Nephron (organoid): ENCODE measurements around the gene MTUS2.

Experiments
- H3K27ac Mint-ChIP-seq, 3 experiments: 2 replicates each; pipeline ENCODE4 v1.8.0; 2020; ENCODE audit warnings: mixed read lengths in 3 of 3, mild to moderate bottlenecking in 2 of 3, moderate library complexity in 1 of 3
- H3K27me3 Mint-ChIP-seq: 2 replicates; pipeline ENCODE4 v1.8.0; 2021; ENCODE audit warnings: low read depth, mild to moderate bottlenecking, moderate library complexity, mixed read lengths
- H3K36me3 Mint-ChIP-seq: 2 replicates; pipeline ENCODE4 v1.8.0; 2020; ENCODE audit warnings: low read depth, mixed read lengths
- H3K4me1 Mint-ChIP-seq: 2 replicates; pipeline ENCODE4 v1.8.0; 2020; ENCODE audit warnings: mixed read lengths
- H3K4me3 Mint-ChIP-seq, 3 experiments: 2 replicates each; pipeline ENCODE4 v1.8.0; 2020; ENCODE audit warnings: mild to moderate bottlenecking in 3 of 3, mixed read lengths in 3 of 3, moderate library complexity in 2 of 3
- H3K9me3 Mint-ChIP-seq: 2 replicates; pipeline ENCODE4 v1.8.0; 2020; ENCODE audit warnings: mixed read lengths
- TF ChIP-seq, protein P1 (sequence below), 3 experiments: fragments of 200-600 bp; sonication (generic); IDR thresholded peaks; one replicate each; pipeline ENCODE4 v1.5.0; 2021; ENCODE audit warnings: antibody characterized with exemption in 3 of 3; ENCODE audit not compliant: unreplicated experiment in 3 of 3

MTUS2 gene

DNA sequence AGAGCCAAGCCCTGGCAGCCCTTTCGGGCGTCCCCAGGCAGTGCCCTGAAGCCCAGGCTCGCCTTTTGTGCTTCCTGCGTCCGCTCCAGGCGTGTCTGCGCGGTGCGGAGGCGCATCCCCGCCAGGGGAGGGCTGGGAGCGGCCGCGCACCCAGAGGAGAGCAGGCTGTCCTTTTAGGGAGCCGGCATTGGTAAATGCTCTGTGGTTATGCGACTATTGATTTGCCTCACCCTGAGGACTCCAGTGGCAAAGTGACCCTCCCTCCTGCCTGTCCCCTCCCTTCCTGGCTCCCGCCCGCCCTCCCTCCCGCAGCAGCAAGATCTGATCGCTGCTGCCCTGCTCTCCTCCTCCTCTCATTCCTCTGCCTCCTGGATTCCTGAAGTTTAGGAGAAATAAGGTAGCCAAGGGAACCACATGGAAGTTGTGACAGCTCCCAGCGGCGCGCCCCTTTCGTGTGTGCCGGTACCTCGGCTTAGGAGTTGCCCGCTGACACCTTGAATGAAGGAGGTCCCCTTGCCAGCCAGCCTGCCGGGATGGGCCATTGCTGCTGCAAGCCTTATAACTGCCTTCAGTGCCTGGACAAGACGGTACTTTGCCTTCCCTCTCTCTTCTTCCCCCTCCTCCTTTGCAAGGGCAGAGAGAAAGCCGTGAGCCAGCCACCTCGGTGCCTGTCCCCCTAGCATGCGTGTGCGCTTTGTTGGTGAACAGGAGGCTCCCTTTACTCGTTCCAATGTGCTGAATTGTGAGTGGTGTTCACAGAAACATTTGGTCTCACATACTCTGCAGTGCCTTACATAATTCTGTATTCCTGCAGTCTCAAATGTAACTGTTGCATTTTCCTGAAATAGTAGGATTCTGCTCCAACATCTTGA lies 608.4 kb downstream of the MTUS2 start:
- Mint-ChIP-seq H3K27ac (no peak overlapping the region), H3K9me3 (no peaks in the 10 kb centered on the region), H3K27me3 (peaks cover 65% of the 10 kb centered on the region), H3K36me3 (no peaks in the 10 kb centered on the region), H3K4me1 (peaks cover 8% of the 10 kb centered on the region), H3K4me3 (peak overlapping the region; percentile 83 to 88 (median 84))
- TF ChIP-seq, protein P1, sequence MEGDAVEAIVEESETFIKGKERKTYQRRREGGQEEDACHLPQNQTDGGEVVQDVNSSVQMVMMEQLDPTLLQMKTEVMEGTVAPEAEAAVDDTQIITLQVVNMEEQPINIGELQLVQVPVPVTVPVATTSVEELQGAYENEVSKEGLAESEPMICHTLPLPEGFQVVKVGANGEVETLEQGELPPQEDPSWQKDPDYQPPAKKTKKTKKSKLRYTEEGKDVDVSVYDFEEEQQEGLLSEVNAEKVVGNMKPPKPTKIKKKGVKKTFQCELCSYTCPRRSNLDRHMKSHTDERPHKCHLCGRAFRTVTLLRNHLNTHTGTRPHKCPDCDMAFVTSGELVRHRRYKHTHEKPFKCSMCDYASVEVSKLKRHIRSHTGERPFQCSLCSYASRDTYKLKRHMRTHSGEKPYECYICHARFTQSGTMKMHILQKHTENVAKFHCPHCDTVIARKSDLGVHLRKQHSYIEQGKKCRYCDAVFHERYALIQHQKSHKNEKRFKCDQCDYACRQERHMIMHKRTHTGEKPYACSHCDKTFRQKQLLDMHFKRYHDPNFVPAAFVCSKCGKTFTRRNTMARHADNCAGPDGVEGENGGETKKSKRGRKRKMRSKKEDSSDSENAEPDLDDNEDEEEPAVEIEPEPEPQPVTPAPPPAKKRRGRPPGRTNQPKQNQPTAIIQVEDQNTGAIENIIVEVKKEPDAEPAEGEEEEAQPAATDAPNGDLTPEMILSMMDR (IDR thresholded peaks at IDR 0.05; ENCODE audit: unreplicated experiment in 3 of 3): no peak

DNA sequence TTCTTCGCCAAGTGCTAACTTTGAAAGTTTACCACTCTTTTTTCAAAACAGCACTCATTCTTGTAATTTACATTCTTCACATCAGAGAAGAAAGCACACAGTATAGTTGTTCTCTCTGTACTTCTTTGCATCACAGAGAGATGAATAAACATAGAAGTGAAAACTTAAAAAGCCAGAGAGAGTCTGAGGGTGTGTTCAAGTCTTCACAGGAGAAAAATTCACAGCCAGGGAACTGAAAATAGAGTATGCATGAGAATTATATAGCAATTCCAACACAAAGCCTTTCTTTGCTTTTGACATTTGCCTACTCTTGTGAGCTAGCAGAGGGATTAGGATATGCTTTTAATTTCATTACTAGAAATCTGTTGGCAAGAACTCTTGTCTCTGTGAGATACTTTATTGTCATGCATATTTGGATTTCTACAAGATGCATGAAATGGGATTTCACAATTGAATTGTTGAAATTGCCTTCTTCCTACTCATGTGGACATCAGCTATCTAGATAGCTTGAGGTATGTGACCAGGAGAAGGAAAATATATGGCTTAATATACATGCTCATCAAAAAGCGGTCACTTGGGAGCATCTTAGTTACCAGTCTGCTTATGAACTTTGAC lies 609.3 kb downstream of the MTUS2 start:
- TF ChIP-seq, protein P1 (IDR thresholded peaks at IDR 0.05; ENCODE audit: unreplicated experiment in 3 of 3): no peak
- Mint-ChIP-seq H3K9me3 (no peaks in the 10 kb centered on the region), H3K36me3 (no peaks in the 10 kb centered on the region), H3K27me3 (peaks cover 65% of the 10 kb centered on the region), H3K4me3 (peak overlapping the region; percentile 83 to 88 (median 84)), H3K27ac (no peak overlapping the region), H3K4me1 (peaks cover 9% of the 10 kb centered on the region)

DNA sequence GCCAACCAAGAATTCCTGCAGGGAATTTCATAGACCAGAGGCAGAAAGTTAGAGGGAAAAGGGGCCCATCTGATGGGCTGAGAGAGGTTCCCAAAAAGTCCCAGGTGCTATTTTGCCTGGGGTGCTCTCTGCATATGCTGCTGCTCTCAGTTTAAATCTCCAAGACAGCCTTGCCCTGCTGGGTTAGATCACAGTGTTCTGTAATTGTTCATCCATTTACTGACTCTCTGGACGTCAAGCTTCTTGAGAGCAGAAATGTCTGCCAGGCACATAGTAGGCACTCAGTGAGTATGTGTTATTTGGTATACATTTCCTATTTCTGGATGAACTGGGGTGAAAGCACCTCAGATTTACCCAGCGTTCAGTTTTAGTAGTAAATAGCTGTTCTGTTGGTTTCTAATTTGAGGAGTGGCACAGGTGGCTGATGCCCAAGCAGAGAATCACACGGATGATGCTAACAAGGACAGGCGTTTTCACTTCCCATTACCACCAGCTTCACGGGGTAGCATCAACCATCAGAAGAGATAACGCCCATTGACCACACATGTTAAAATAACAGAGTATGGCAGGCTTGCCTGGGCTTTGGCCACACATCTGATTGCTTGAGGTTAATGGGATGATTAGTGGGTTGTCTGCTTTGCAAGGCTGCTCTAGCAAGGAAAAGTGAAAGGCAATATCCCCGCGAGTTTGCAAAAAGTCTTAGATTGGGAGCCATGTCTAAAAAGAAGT lies 614.2 kb downstream of the MTUS2 start:
- H3K27ac Mint-ChIP-seq: peak overlapping the region in 2 of 3 experiments; percentile 6 to 22
- peaks cover 29% of the 10 kb centered on the region for H3K27me3 Mint-ChIP-seq
- TF ChIP-seq, protein P1 (IDR thresholded peaks at IDR 0.05; ENCODE audit: unreplicated experiment in 3 of 3): no peak
- H3K9me3 Mint-ChIP-seq: no peaks in the 10 kb centered on the region
- H3K36me3 Mint-ChIP-seq: no peaks in the 10 kb centered on the region
- H3K4me1 Mint-ChIP-seq: peaks cover 48% of the 10 kb centered on the region
- H3K4me3 Mint-ChIP-seq: no peak overlapping the region

DNA sequence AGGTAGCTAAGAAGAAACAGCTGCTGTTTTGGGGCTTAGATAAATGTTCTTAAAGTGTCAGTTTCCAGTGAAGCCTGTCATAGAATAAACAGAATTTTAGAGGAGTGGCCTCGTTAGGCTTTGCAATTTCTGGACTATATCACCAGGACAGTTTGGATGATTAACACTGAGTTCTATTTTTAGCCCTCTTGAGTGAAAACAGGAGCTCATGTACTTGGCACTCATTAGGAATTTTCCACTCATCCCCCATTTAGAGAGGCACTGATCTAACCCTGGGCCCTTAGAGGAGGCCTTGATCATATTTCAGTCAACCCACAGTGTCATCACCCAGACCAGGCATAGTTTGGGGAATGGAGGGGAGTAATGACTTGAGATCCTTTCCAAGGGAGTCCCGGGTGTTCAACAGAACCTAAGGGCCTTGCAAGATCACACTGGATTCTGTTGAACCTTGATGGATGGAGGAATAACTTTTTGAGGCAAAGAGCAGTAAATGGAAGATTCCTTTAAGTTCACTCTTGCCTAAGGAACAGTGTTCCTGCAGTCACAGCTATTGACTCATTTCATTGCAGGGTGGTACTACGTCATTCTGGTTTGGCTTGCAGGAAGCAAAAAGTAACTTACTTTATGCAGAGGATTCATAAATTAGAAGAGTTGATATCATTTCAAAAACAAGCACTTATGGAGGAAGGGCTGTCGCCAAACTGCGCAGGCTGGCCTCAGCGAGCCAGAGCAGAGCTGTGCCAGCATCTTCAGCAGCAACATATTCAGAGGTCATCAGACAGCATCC lies 615.2 kb downstream of the MTUS2 start:
- H3K4me1 Mint-ChIP-seq: peaks cover 49% of the 10 kb centered on the region
- H3K27me3 Mint-ChIP-seq: peaks cover 21% of the 10 kb centered on the region
- H3K9me3 Mint-ChIP-seq: no peaks in the 10 kb centered on the region
- peak overlapping the region in 2 of 3 experiments; percentile 2 to 35 for H3K4me3 Mint-ChIP-seq
- H3K27ac Mint-ChIP-seq: peak overlapping the region; percentile 6 to 74 (median 22)
- H3K36me3 Mint-ChIP-seq: no peaks in the 10 kb centered on the region
- TF ChIP-seq, protein P1 (IDR thresholded peaks at IDR 0.05; ENCODE audit: unreplicated experiment in 3 of 3): no peak

DNA sequence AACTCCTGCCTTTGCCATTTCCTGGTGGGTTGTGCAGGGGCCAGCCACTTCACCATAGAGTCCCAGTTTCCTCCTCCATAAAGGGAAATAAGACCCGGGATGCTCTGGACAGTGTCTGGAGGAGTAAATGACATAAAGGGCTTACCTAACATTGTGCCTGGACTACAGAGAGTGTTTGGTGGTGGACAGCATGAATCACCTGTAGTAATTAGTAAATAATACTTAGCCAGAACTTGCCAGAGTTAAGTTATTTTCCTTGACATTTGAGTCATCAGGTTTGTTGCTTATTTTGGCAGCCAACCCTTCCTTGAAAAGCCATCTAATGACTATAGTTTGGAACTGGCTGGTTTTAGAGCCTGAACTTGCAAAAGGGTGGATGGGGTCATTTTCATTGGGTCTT lies 616.2 kb downstream of the MTUS2 start:
- Mint-ChIP-seq H3K9me3 (no peaks in the 10 kb centered on the region), H3K4me1 (peaks cover 55% of the 10 kb centered on the region), H3K27me3 (peaks cover 12% of the 10 kb centered on the region), H3K4me3 (no peak overlapping the region), H3K27ac (peak overlapping the region in 2 of 3 experiments; percentile 6 to 49), H3K36me3 (no peaks in the 10 kb centered on the region)
- TF ChIP-seq, protein P1 (IDR thresholded peaks at IDR 0.05; ENCODE audit: unreplicated experiment in 3 of 3): no peak
